C4-2B (cell line): ENCODE results near the gene MDFI.

Experiments
- H3K27ac ChIP-seq: fragments of 450-650 bp; 2 replicates; pipeline ENCODE4 v1.5.1; 2017
- ZFX ChIP-seq: fragments of 450-650 bp; IDR thresholded peaks from 2 replicates; pipeline ENCODE4 v1.6.1; 2017
- TF ChIP-seq, protein P1 (sequence below): fragments of 450-650 bp; conservative IDR thresholded peaks from 2 replicates; pipeline ENCODE4 v1.5.1; 2017; ENCODE audit warnings: mild to moderate bottlenecking

The MDFI gene

DNA sequence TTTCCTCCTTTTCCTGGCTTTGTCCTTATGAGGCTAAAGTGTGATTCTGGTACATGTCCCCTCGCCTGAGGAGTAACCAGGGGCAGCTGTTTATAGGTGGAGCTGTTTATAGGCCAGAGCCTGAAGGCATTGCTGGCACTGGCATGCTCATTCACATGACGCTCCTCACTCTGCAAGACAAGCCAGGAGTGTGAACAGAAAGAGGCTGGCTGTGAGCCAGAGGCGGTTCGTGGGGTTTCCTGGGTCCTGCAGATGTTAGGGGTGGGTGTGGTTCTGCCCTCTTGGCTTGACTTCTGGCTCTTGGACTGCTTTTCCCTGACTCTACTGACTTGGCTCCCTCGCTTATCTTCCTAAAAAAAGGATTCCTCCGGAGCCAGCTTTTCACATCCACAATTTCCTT lies 12.8 kb upstream of the MDFI start:
- no peak overlapping the region for H3K27ac ChIP-seq
- no peak for TF ChIP-seq ZFX
- TF ChIP-seq, protein P1, sequence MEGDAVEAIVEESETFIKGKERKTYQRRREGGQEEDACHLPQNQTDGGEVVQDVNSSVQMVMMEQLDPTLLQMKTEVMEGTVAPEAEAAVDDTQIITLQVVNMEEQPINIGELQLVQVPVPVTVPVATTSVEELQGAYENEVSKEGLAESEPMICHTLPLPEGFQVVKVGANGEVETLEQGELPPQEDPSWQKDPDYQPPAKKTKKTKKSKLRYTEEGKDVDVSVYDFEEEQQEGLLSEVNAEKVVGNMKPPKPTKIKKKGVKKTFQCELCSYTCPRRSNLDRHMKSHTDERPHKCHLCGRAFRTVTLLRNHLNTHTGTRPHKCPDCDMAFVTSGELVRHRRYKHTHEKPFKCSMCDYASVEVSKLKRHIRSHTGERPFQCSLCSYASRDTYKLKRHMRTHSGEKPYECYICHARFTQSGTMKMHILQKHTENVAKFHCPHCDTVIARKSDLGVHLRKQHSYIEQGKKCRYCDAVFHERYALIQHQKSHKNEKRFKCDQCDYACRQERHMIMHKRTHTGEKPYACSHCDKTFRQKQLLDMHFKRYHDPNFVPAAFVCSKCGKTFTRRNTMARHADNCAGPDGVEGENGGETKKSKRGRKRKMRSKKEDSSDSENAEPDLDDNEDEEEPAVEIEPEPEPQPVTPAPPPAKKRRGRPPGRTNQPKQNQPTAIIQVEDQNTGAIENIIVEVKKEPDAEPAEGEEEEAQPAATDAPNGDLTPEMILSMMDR = no peak

DNA sequence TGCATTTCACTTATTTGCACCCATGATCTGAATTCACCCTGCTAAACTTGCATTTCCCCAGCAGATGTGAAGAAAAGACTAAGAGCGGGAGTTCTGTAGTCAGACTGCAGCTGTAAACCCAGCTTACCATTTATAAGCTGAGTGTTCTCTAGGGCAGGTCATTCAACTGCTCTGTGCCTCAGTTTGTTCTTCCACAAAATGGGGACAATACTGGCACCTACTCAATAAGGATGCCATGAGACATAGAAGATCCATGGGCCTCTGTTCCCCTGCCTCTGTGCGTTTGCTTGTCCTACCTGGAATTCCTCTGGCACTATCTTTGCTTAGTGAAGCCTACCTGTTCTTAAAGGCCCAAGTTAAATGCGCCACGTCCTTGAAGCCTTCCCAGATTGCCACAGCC lies 12.2 kb upstream of the MDFI start:
- no peak overlapping the region for H3K27ac ChIP-seq
- no peak for TF ChIP-seq ZFX
- TF ChIP-seq, protein P1 = no peak

DNA sequence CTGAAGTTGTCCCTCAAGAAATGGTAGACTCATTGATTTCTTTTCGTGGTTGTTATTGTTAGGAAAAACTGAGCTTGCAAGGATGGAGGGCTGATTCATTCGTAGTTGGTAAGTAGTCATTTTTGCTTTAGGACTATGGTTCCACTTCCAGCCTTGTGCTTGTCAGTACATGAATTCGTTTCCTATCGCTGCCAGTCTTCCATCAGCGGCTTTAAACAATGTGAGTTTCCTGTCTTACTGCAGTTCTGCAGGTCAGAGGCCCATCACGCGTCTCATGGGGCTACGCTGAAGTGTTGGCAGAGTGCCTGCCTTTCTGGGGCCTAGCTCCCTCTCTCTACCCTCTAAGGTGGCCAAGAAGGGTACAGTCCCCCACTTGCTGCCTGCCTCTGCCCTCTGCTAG lies 11.4 kb upstream of the MDFI start:
- no peak overlapping the region for H3K27ac ChIP-seq

DNA sequence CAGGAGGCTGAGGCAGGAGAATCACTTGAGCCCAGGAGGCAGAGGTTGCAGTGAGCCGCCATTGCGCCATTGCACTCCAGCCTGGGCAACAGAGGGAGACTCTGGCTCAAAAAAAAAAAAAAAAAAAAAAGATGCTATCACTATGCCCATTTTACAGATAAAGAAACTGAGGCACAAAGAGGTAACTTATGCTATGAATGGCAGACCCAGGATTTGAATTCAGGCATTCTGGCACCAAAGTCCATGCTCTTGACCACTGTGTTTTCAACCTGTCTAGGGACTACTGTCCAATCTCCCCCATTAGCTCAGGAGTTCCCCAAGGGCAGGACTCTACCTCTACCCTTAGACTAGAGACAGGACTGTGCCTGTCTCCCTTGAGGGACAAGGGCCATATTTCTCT lies 9.1 kb upstream of the MDFI start:
- TF ChIP-seq ZFX = no peak
- TF ChIP-seq, protein P1 = no peak
- H3K27ac ChIP-seq = no peak overlapping the region

More for the DNA sequence above, 11.4 kb upstream of the MDFI start:
- no peak for TF ChIP-seq ZFX
- TF ChIP-seq, protein P1 = no peak

DNA sequence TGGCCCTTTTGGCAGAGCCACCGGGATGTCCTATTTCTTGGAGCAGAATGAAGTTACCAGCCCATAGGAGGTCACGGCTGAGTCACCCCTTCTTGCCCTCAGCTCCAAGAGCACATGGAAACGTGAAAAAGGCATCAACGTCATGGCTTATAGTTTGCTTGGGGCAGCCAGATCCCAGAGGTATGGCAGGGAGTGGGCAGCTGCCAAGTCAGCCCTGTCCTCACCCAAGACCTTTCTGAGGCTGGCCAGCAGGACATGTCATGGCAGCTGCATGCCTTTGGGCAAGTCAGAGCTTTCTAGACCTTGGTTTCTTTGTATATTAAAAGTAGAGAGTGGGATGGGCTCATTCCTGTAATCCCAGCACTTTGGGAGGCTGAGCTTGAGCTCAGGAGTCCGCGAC lies 8.2 kb upstream of the MDFI start:
- no peak for TF ChIP-seq ZFX
- TF ChIP-seq, protein P1 = no peak
- H3K27ac ChIP-seq = no peak overlapping the region

DNA sequence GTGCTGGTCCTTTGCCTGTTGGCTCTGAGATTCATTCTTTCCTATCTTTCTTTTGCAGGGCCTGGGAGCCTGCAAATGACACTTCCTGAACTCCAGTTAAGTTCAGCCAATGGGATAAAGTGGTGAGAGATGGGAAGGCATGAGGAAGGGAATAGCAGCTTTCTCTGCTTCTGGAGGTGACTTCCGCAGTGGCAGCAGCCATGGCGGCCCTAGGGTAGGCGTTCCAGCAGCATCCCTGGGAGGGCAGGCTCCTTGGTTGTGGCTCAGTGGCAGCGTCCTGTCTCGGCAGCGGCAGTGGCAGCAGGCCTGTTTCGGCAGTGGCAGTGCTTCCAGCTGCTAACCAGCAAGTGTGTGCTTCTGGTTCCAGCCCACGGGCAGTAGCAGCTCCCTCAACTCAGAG lies 7.3 kb upstream of the MDFI start:
- TF ChIP-seq, protein P1 = no peak
- no peak for TF ChIP-seq ZFX
- H3K27ac ChIP-seq = no peak overlapping the region

DNA sequence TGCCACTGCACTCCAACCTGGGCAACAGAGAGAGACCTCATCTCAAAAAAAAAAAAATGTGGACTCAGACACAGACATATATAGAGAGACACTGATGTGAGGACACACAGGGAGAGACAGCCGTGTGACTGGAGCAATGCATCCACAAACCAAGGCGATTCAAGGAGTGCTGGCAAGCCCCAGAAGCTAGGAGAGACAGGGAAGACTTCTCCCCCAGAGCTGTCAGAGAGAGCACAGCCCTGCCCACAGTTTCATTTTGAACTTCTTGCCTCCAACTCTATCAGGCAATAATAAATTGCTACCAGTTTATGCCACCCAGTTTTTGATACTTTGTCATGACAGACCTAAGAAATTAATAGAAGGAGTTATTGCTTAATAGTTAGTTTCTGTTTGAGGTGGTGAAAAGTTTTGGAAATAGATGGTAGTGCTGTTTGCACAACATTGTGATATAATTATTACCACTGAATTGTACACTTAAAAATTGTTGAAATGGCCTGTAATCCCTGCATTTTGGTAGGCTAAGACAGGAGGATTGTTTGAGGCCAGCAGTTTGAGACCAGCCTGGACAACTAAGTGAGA lies 5.1 kb upstream of the MDFI start:
- no peak for TF ChIP-seq ZFX
- TF ChIP-seq, protein P1 = no peak
- no peak overlapping the region for H3K27ac ChIP-seq
